ENCODE results near the gene IL1RAP.

Gene IL1RAP

GRCh38 chr3:190575437-190576185, 61.7 kb downstream of the IL1RAP start:
- in situ Hi-C loops (cut with MboI; ENCODE audit: low sequenced_read_pairs): no loop called here

- in situ Hi-C loops (cut with MboI; ENCODE audit: low sequenced_read_pairs): no loop called here
These were observed 63.3 kb downstream of the IL1RAP start for GRCh38 chr3:190577225-190577624.

GRCh38 chr3:190579514-190580137, 65.7 kb downstream of the IL1RAP start:
- in situ Hi-C loops (cut with MboI; ENCODE audit: low sequenced_read_pairs): no loop called here

GRCh38 chr3:190580417-190580816, 66.5 kb downstream of the IL1RAP start:
- in situ Hi-C loops (cut with MboI; ENCODE audit: low sequenced_read_pairs): no loop called here

GRCh38 chr3:190581041-190581541, 67.2 kb downstream of the IL1RAP start:
- in situ Hi-C loops (cut with MboI; ENCODE audit: low sequenced_read_pairs): no loop called here

- in situ Hi-C loops (cut with MboI; ENCODE audit: low sequenced_read_pairs): no loop called here
These were observed 68.8 kb downstream of the IL1RAP start for GRCh38 chr3:190582667-190583066.

GRCh38 chr3:190585805-190586630, 72.1 kb downstream of the IL1RAP start:
- in situ Hi-C loops (cut with MboI; ENCODE audit: low sequenced_read_pairs): no loop called here

GRCh38 chr3:190586631-190587011, 72.7 kb downstream of the IL1RAP start:
- in situ Hi-C loops (cut with MboI; ENCODE audit: low sequenced_read_pairs): no loop called here

GRCh38 chr3:190588570-190588969, 74.7 kb downstream of the IL1RAP start:
- in situ Hi-C loops (cut with MboI; ENCODE audit: low sequenced_read_pairs): no loop called here

- in situ Hi-C loops (cut with MboI; ENCODE audit: low sequenced_read_pairs): no loop called here
These were observed 75.4 kb downstream of the IL1RAP start for GRCh38 chr3:190589326-190589725.

GRCh38 chr3:190591080-190591479, 77.2 kb downstream of the IL1RAP start:
- in situ Hi-C loops (cut with MboI; ENCODE audit: low sequenced_read_pairs): no loop called here

GRCh38 chr3:190593075-190593474, 79.2 kb downstream of the IL1RAP start:
- in situ Hi-C loops (cut with MboI; ENCODE audit: low sequenced_read_pairs): no loop called here

- in situ Hi-C loops (cut with MboI; ENCODE audit: low sequenced_read_pairs): no loop called here
These were observed 80.3 kb downstream of the IL1RAP start for GRCh38 chr3:190594171-190594570.

- in situ Hi-C loops (cut with MboI; ENCODE audit: low sequenced_read_pairs): no loop called here
These were observed 81.4 kb downstream of the IL1RAP start for GRCh38 chr3:190595179-190595795.

GRCh38 chr3:190595807-190596206, 81.9 kb downstream of the IL1RAP start:
- in situ Hi-C loops (cut with MboI; ENCODE audit: low sequenced_read_pairs): no loop called here

GRCh38 chr3:190596349-190597285, 82.7 kb downstream of the IL1RAP start:
- in situ Hi-C loops (cut with MboI; ENCODE audit: low sequenced_read_pairs): no loop called here

GRCh38 chr3:190597291-190597690, 83.4 kb downstream of the IL1RAP start:
- in situ Hi-C loops (cut with MboI; ENCODE audit: low sequenced_read_pairs): no loop called here

GRCh38 chr3:190601622-190602021, 87.7 kb downstream of the IL1RAP start:
- in situ Hi-C loops (cut with MboI; ENCODE audit: low sequenced_read_pairs): no loop called here

GRCh38 chr3:190605385-190605784, 91.5 kb downstream of the IL1RAP start:
- in situ Hi-C loops (cut with MboI; ENCODE audit: low sequenced_read_pairs): no loop called here

GRCh38 chr3:190606596-190606995, 92.7 kb downstream of the IL1RAP start:
- in situ Hi-C loops (cut with MboI; ENCODE audit: low sequenced_read_pairs): no loop called here
